GM23338 (cell line): ENCODE results near the gene LCTL. TPM values are rescaled to one million over a fixed set of nuclear protein-coding genes. Genes with fewer than 3 reads are reported as not detected.
A peak's percentile ranks its signal among the peaks of the same experiment; 100 is the strongest.

Experiments used
- ATAC-seq: fragments of 200-7000 bp; cut with Tn5 transposase; 3 replicates; pipeline ENCODE4 v1.9.1; 2020
- DNase-seq: peaks from one replicate; pipeline ENCODE4 v3.0.0-alpha.2; 2015; ENCODE audit warnings: low spot score
- H2AFZ ChIP-seq: fragments of 200-600 bp; sonication (generic); 2 replicates; pipeline ENCODE4 v1.8.0; 2016; ENCODE audit warnings: antibody characterized with exemption, mild to moderate bottlenecking, moderate library complexity
- H3F3A ChIP-seq: fragments of 200-600 bp; sonication (generic); replicated peaks from 2 replicates; pipeline ENCODE4 v1.8.0; 2017; ENCODE audit warnings: antibody characterized with exemption, mixed run types, low read depth
- H3K27ac ChIP-seq: fragments of 200-600 bp; sonication (generic); 2 replicates; pipeline ENCODE4 v1.6.1; 2016; ENCODE audit warnings: low read depth
- H3K27me3 ChIP-seq: fragments of 200-600 bp; sonication (generic); 2 replicates; pipeline ENCODE4 v1.8.0; 2016; ENCODE audit warnings: mild to moderate bottlenecking, mixed run types, moderate library complexity; ENCODE audit not compliant: insufficient read depth
- H3K36me3 ChIP-seq: fragments of 200-600 bp; sonication (generic); 2 replicates; pipeline ENCODE4 v1.8.0; 2016; ENCODE audit warnings: mild to moderate bottlenecking; ENCODE audit not compliant: insufficient read depth
- H3K4me1 ChIP-seq: fragments of 200-600 bp; sonication (generic); 2 replicates; pipeline ENCODE4 v1.8.0; 2016; ENCODE audit warnings: mild to moderate bottlenecking, moderate library complexity; ENCODE audit not compliant: insufficient read depth
- H3K4me2 ChIP-seq: fragments of 200-600 bp; sonication (generic); 2 replicates; pipeline ENCODE4 v1.7.1; 2017; ENCODE audit warnings: mixed run types
- H3K4me3 ChIP-seq: fragments of 200-600 bp; sonication (generic); 2 replicates; pipeline ENCODE4 v1.6.1; 2016; ENCODE audit warnings: mixed run types
- H3K79me2 ChIP-seq: fragments of 200-600 bp; sonication (generic); replicated peaks from 2 replicates; pipeline ENCODE4 v1.8.0; 2017; ENCODE audit warnings: mild to moderate bottlenecking; ENCODE audit not compliant: insufficient read depth
- H3K9me2 ChIP-seq: fragments of 200-600 bp; sonication (generic); 2 replicates; pipeline ENCODE4 v1.8.0; 2017; ENCODE audit not compliant: insufficient read depth
- H4K20me1 ChIP-seq: fragments of 200-600 bp; sonication (generic); replicated peaks from 2 replicates; pipeline ENCODE4 v1.8.0; 2017; ENCODE audit warnings: mild to moderate bottlenecking; ENCODE audit not compliant: insufficient read depth
- H3K27ac Mint-ChIP-seq: 2 replicates; pipeline ENCODE4 v1.8.0; 2020; ENCODE audit warnings: inconsistent platforms, mild to moderate bottlenecking, moderate library complexity, mixed read lengths
- H3K27me3 Mint-ChIP-seq: 3 replicates; pipeline ENCODE4 v1.8.0; 2022; ENCODE audit warnings: low read depth, mild to moderate bottlenecking, moderate library complexity, mixed read lengths, inconsistent platforms; ENCODE audit not compliant: insufficient read depth, poor library complexity
- H3K36me3 Mint-ChIP-seq: 3 replicates; pipeline ENCODE4 v1.8.0; 2021; ENCODE audit warnings: low read depth, mild to moderate bottlenecking, inconsistent platforms, moderate library complexity, mixed read lengths
- H3K4me1 Mint-ChIP-seq: 3 replicates; pipeline ENCODE4 v1.8.0; 2020; ENCODE audit warnings: mild to moderate bottlenecking, inconsistent platforms, mixed read lengths
- H3K4me3 Mint-ChIP-seq: 3 replicates; pipeline ENCODE4 v1.8.0; 2021; ENCODE audit warnings: moderate library complexity, mild to moderate bottlenecking, inconsistent platforms, mixed read lengths
- H3K9me3 Mint-ChIP-seq: 3 replicates; pipeline ENCODE4 v1.8.0; 2020; ENCODE audit warnings: moderate library complexity, mild to moderate bottlenecking, inconsistent platforms, mixed read lengths
- CTCF ChIP-seq, 2 experiments: fragments of 200-600 bp in 1 of 2; sonication (generic) in 1 of 2; conservative IDR thresholded peaks; 2 replicates each; pipeline versions ENCODE4 v1.5.1 to v1.6.1; 2016 to 2017; ENCODE audit warnings: antibody characterized with exemption in 2 of 2, low read depth in 2 of 2, mild to moderate bottlenecking in 2 of 2, moderate library complexity in 1 of 2
- JUNB ChIP-seq: IDR thresholded peaks from one replicate; pipeline ENCODE4 v1.6.1; 2016; ENCODE audit warnings: antibody characterized with exemption; ENCODE audit not compliant: unreplicated experiment
- REST ChIP-seq: IDR thresholded peaks from one replicate; pipeline ENCODE4 v1.6.1; 2018; ENCODE audit warnings: antibody characterized with exemption; ENCODE audit not compliant: unreplicated experiment
- STAT1 ChIP-seq: IDR thresholded peaks from one replicate; pipeline ENCODE4 v1.6.1; 2016; ENCODE audit warnings: antibody characterized with exemption; ENCODE audit not compliant: unreplicated experiment
- ZNF462 ChIP-seq: fragments of 250-450 bp; sonication (Bioruptor Pico); IDR thresholded peaks from 2 replicates; pipeline ENCODE4 v1.5.0; 2020; ENCODE audit warnings: mild to moderate bottlenecking, moderate library complexity
- polyA plus RNA-seq: library from polyadenylated mRNA; unstranded; fragments of >200 nt; fragmentation: Nextera tagmentation; extraction: Ambion mirVana; gene quantifications from 2 replicates; pipeline ENCODE4 v1.2.1, GENCODE V29; 2016
- total RNA-seq: library from RNA; depleted of rRNA; stranded (reverse); fragments of >200 nt; shearing (Covaris generic); gene quantifications from 2 replicates; pipeline ENCODE4 v1.2.3, GENCODE V29; 2014

LCTL gene
- total and polyA plus RNA-seq, 2 experiments from 2014 or later = 2.3 to 5.6 TPM

- TF ChIP-seq JUNB (no peak), REST (no peak), CTCF (conservative IDR thresholded peaks at IDR 0.05; ENCODE audit: low read depth in 2 of 2) (peak; percentile 74 to 90), ZNF462 (no peak), STAT1 (no peak)
- no peaks in the 10 kb centered on the region for H3K36me3 ChIP-seq
- H3F3A ChIP-seq = no peaks in the 10 kb centered on the region
- Mint-ChIP-seq H3K27ac (no peak overlapping the region), H3K36me3 (no peaks in the 10 kb centered on the region), H3K27me3 (peaks cover 6% of the 10 kb centered on the region), H3K4me3 (peak overlapping the region; percentile 58; the same call in 2 of the 3 replicates), H3K9me3 (no peaks in the 10 kb centered on the region), H3K4me1 (peaks cover 18% of the 10 kb centered on the region)
- H3K9me2 ChIP-seq = 0 out of 2 replicates have a peak, but pooled peaks cover 4% of the 10 kb centered on the region
- DNase-seq (peak; percentile 85), ATAC-seq (peak; percentile 93)
- H3K79me2 ChIP-seq = no peaks in the 10 kb centered on the region
- H4K20me1 ChIP-seq = no peaks in the 10 kb centered on the region
- peak overlapping the region; percentile 36 for H3K4me3 ChIP-seq
- peak overlapping the region; percentile 98 for H2AFZ ChIP-seq
- no peak overlapping the region for H3K27ac ChIP-seq
- H3K4me1 ChIP-seq = peaks cover 7% of the 10 kb centered on the region; the same call in 1 of the 2 replicates
- peak overlapping the region; percentile 69 for H3K4me2 ChIP-seq
- no peaks in the 10 kb centered on the region for H3K27me3 ChIP-seq
These were observed 22.7 kb upstream of the LCTL start for GRCh38 chr15:66588537-66588936.
